ENCODE results near the gene RIC1.

Gene RIC1

DNA sequence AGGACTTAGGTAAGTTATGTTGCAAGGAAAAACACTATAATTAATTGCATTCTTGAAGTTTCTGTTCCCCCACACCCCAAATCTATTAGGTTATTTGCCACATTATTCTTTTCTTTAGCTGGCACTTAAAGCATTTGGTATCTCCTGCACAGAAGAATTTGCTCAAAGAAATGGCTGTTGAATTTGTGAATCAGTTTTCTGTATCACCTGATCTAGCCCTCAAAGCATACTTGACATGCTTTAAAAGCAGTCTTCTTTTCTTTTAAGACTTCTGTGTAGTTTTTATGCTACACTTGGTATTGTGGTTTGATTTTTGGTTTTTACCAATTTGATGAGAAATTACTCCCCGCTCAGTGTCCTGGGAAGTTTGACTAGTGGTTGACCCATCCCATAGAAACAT is 69.1 kb downstream of the RIC1 start:
- Histone ChIP-seq H3K9me3 (ENCODE audit: insufficient read depth, low read depth, low read length) (no peaks in the 10 kb centered on the region), H3K27ac (ENCODE audit: low read depth, low read length) (no peak overlapping the region), H2AFZ (ENCODE audit: insufficient read depth, low read length, poor library complexity) (no peak overlapping the region), H3K14ac (ENCODE audit: low read length) (no peak overlapping the region), H3K9ac (ENCODE audit: low read length) (no peak overlapping the region), H3K27me3 (ENCODE audit: insufficient read depth, low read length) (no peaks in the 10 kb centered on the region), H4K8ac (ENCODE audit: low read depth, low read length) (no peak overlapping the region), H3K4me3 (ENCODE audit: low read depth, low read length) (no peak overlapping the region), H3K4me2 (ENCODE audit: low read length) (no peak overlapping the region), H3K18ac (ENCODE audit: low read length) (no peak overlapping the region), H4K91ac (ENCODE audit: low read depth, low read length) (no peak overlapping the region), H2BK5ac (ENCODE audit: low read depth, low read length, poor library complexity) (no peak overlapping the region), H4K12ac (ENCODE audit: low read depth, low read length) (no peak overlapping the region), H2BK120ac (ENCODE audit: insufficient read depth, low read length, poor library complexity) (no peak overlapping the region), H3K4me1 (ENCODE audit: control insufficient read depth in 1 of 2, insufficient read depth in 2 of 2, low read length in 2 of 2) (no peaks in the 10 kb centered on the region), H3K36me3 (ENCODE audit: control insufficient read depth in 1 of 2, insufficient read depth in 2 of 2, low read length in 2 of 2) (no peaks in the 10 kb centered on the region), H3K79me2 (ENCODE audit: control insufficient read depth, insufficient read depth, low read length, poor library complexity) (no peaks in the 10 kb centered on the region), H3K4ac (ENCODE audit: low read depth, low read length) (no peak overlapping the region), H2AK5ac (ENCODE audit: low read length) (no peak overlapping the region), H3K79me1 (ENCODE audit: low read length) (no peaks in the 10 kb centered on the region), H2BK12ac (ENCODE audit: low read length) (no peak overlapping the region), H3K23ac (ENCODE audit: low read length) (no peak overlapping the region)
- no CpG with 5 or more reads among the region's 1 CpG for WGBS (ENCODE audit: extremely low coverage, insufficient coverage, insufficient read length)
- DNase-seq, result peak in 1 of 2 donors; percentile 30

DNA sequence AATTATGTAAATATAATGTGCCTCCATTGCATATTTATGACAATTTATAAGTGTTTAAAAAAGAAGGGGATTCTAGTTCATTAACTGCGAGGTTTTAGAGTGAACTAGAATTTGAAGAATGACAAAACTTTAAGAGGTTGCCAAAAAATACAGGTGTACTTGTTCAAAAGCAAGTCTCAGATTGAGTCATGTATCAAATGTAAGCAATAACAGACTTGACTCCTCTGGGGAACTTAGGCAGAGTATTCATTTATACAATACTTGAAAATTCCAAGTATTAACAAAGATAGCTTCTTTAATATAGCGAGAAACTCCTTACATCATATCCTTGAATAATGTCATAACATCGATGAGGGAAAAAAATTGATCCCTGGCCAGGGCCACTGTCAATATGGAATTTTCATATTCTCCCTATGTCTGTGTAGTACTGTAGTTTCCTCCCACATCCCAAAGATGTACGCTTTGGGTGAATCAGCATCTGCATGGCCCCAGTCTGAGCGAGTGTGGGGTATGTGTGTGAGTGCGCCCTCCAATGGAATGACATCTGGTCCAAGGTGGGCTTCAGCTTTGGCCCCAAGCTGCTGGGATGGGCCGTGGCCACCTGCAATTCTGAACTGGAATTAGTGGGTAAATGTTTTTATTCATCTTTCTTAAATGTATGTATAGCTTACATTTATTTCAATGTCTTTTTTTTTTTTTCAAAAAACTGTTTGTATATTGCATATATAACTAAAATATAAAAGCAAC is 70.1 kb downstream of the RIC1 start:
- no CpG with 5 or more reads among the region's 7 CpGs for WGBS (ENCODE audit: extremely low coverage, insufficient coverage, insufficient read length)
- Histone ChIP-seq H3K23ac (ENCODE audit: low read length) (no peak overlapping the region), H2BK12ac (ENCODE audit: low read length) (no peak overlapping the region), H4K8ac (ENCODE audit: low read depth, low read length) (no peak overlapping the region), H3K14ac (ENCODE audit: low read length) (no peak overlapping the region), H3K4me3 (ENCODE audit: low read depth, low read length) (no peak overlapping the region), H3K36me3 (ENCODE audit: control insufficient read depth in 1 of 2, insufficient read depth in 2 of 2, low read length in 2 of 2) (no peaks in the 10 kb centered on the region), H4K12ac (ENCODE audit: low read depth, low read length) (no peak overlapping the region), H3K4me2 (ENCODE audit: low read length) (no peak overlapping the region), H2BK120ac (ENCODE audit: insufficient read depth, low read length, poor library complexity) (no peak overlapping the region), H3K4ac (ENCODE audit: low read depth, low read length) (no peak overlapping the region), H3K9me3 (ENCODE audit: insufficient read depth, low read depth, low read length) (no peaks in the 10 kb centered on the region), H3K27me3 (ENCODE audit: insufficient read depth, low read length) (no peaks in the 10 kb centered on the region), H2AFZ (ENCODE audit: insufficient read depth, low read length, poor library complexity) (no peak overlapping the region), H3K18ac (ENCODE audit: low read length) (no peak overlapping the region), H3K9ac (ENCODE audit: low read length) (no peak overlapping the region), H4K91ac (ENCODE audit: low read depth, low read length) (no peak overlapping the region), H3K79me1 (ENCODE audit: low read length) (no peaks in the 10 kb centered on the region), H3K27ac (ENCODE audit: low read depth, low read length) (no peak overlapping the region), H2AK5ac (ENCODE audit: low read length) (no peak overlapping the region), H2BK5ac (ENCODE audit: low read depth, low read length, poor library complexity) (no peak overlapping the region), H3K79me2 (ENCODE audit: control insufficient read depth, insufficient read depth, low read length, poor library complexity) (no peaks in the 10 kb centered on the region), H3K4me1 (ENCODE audit: control insufficient read depth in 1 of 2, insufficient read depth in 2 of 2, low read length in 2 of 2) (no peaks in the 10 kb centered on the region)
- DNase-seq, result no peak

DNA sequence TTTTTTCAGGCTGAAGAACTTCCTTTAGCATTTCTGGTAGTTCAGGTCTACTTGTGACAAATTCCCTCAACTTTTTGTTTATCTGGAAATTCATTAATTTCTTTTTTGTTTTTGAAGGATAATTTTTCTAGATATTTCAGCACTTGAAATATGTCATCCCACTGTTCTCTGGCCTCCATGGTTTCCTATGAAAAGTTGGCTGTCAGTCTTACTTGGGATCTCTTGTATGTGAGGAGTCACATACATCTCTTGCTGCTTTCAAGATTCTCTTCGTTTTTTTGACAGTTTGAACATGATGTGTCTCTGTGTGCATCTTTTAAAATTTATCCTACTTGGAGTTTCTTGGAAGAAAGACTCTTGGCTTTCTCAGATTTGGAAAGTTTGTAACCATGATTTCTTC is 79.5 kb downstream of the RIC1 start:
- Histone ChIP-seq H3K18ac (ENCODE audit: low read length) (no peak overlapping the region), H2AK5ac (ENCODE audit: low read length) (no peak overlapping the region), H2AFZ (ENCODE audit: insufficient read depth, low read length, poor library complexity) (no peak overlapping the region), H3K23ac (ENCODE audit: low read length) (no peak overlapping the region), H3K4me3 (ENCODE audit: low read depth, low read length) (no peak overlapping the region), H4K91ac (ENCODE audit: low read depth, low read length) (no peak overlapping the region), H3K4me2 (ENCODE audit: low read length) (no peak overlapping the region), H3K9ac (ENCODE audit: low read length) (no peak overlapping the region), H3K14ac (ENCODE audit: low read length) (no peak overlapping the region), H2BK120ac (ENCODE audit: insufficient read depth, low read length, poor library complexity) (no peak overlapping the region), H4K12ac (ENCODE audit: low read depth, low read length) (no peak overlapping the region), H2BK12ac (ENCODE audit: low read length) (no peak overlapping the region), H4K8ac (ENCODE audit: low read depth, low read length) (no peak overlapping the region), H2BK5ac (ENCODE audit: low read depth, low read length, poor library complexity) (no peak overlapping the region), H3K9me3 (ENCODE audit: insufficient read depth, low read depth, low read length) (no peaks in the 10 kb centered on the region), H3K27me3 (ENCODE audit: insufficient read depth, low read length) (no peaks in the 10 kb centered on the region), H3K4me1 (ENCODE audit: control insufficient read depth in 1 of 2, insufficient read depth in 2 of 2, low read length in 2 of 2) (no peaks in the 10 kb centered on the region), H3K79me1 (ENCODE audit: low read length) (no peaks in the 10 kb centered on the region), H3K4ac (ENCODE audit: low read depth, low read length) (no peak overlapping the region), H3K36me3 (ENCODE audit: control insufficient read depth in 1 of 2, insufficient read depth in 2 of 2, low read length in 2 of 2) (no peaks in the 10 kb centered on the region), H3K27ac (ENCODE audit: low read depth, low read length) (no peak overlapping the region), H3K79me2 (ENCODE audit: control insufficient read depth, insufficient read depth, low read length, poor library complexity) (no peaks in the 10 kb centered on the region)
- no peak for DNase-seq
- no CpG with 5 or more reads among the region's 1 CpG for WGBS (ENCODE audit: extremely low coverage, insufficient coverage, insufficient read length)

DNA sequence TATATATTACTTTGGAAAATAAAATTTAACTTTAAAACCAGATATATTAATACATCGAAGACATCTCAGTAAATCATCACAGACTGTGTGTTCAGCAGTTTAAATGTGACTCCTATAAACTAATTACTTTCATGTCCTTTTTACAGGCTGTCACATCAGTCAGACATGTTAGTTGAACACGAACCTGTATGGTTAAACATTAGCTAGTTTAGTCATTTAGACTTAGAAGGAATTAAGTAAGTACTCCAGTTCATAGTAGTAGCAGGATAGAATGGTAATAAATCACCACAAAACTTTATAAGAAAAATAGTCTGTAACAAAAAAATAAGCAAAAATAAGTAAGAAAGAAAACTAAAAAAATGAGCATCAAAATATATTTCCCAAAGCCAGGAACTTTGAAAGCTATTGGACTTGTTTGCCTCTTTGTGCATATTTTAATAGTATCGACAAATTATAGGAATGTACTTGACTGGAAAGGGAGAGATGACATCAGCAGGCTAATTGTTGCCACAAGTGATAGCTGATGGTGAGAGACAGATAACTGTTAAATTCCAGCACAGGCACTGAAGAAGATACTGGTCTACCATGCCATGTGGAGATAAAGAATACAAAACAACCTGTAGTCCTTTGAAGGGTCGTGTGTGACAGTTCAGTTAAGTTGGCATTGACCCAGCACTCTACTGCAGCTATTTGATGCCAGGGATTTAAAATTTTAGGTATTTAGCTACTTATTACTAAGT is 83.9 kb downstream of the RIC1 start:
- no peak overlapping the region for H2BK120ac ChIP-seq (ENCODE audit: insufficient read depth, low read length, poor library complexity)
- no peaks in the 10 kb centered on the region for H3K79me2 ChIP-seq (ENCODE audit: control insufficient read depth, insufficient read depth, low read length, poor library complexity)
- no peaks in the 10 kb centered on the region for H3K27me3 ChIP-seq (ENCODE audit: insufficient read depth, low read length)
- no peak overlapping the region for H3K4ac ChIP-seq (ENCODE audit: low read depth, low read length)
- no peak overlapping the region for H2AFZ ChIP-seq (ENCODE audit: insufficient read depth, low read length, poor library complexity)
- no peak overlapping the region for H3K14ac ChIP-seq (ENCODE audit: low read length)
- no CpG with 5 or more reads among the region's 4 CpGs for WGBS (ENCODE audit: extremely low coverage, insufficient coverage, insufficient read length)
- H3K27ac ChIP-seq (ENCODE audit: low read depth, low read length), result no peak overlapping the region
- no peak overlapping the region for H2AK5ac ChIP-seq (ENCODE audit: low read length)
- H2BK5ac ChIP-seq (ENCODE audit: low read depth, low read length, poor library complexity), result no peak overlapping the region
- no peaks in the 10 kb centered on the region for H3K79me1 ChIP-seq (ENCODE audit: low read length)
- no peak overlapping the region for H3K4me3 ChIP-seq (ENCODE audit: low read depth, low read length)
- H3K4me2 ChIP-seq (ENCODE audit: low read length), result no peak overlapping the region
- no peak overlapping the region for H4K8ac ChIP-seq (ENCODE audit: low read depth, low read length)
- no peak overlapping the region for H2BK12ac ChIP-seq (ENCODE audit: low read length)
- no peak overlapping the region for H3K9ac ChIP-seq (ENCODE audit: low read length)
- DNase-seq, result no peak
- H4K12ac ChIP-seq (ENCODE audit: low read depth, low read length), result no peak overlapping the region
- peaks cover 1% of the 10 kb centered on the region for H3K9me3 ChIP-seq (ENCODE audit: insufficient read depth, low read depth, low read length)
- H4K91ac ChIP-seq (ENCODE audit: low read depth, low read length), result no peak overlapping the region
- H3K23ac ChIP-seq (ENCODE audit: low read length), result no peak overlapping the region
- H3K4me1 ChIP-seq (ENCODE audit: control insufficient read depth in 1 of 2, insufficient read depth in 2 of 2, low read length in 2 of 2), result no peaks in the 10 kb centered on the region
- peaks cover 0 to 3% of the 10 kb centered on the region in 2 experiments for H3K36me3 ChIP-seq (ENCODE audit: control insufficient read depth in 1 of 2, insufficient read depth in 2 of 2, low read length in 2 of 2)
- H3K18ac ChIP-seq (ENCODE audit: low read length), result no peak overlapping the region
